Middle frontal gyrus (tissue), 1 donor: Measurements from ENCODE around the gene MYBPC2.
"Not testable (repeated sequence)": the region's sequence is repeated elsewhere in the genome, so short reads cannot be mapped to it uniquely, and the experiment has no call there.

Experiments used
- DNase-seq: peaks from one replicate; pipeline ENCODE4 v3.0.0-alpha.2; 2015; ENCODE audit warnings: low spot score; ENCODE audit errors: extremely low spot score

The MYBPC2 gene

GRCh38 chr19:50427318-50427925 is 5.3 kb upstream of the MYBPC2 start:
- no peak for DNase-seq

GRCh38 chr19:50427997-50428425 is 4.7 kb upstream of the MYBPC2 start:
- DNase-seq = peak; percentile 58

- no peak for DNase-seq
Measured at GRCh38 chr19:50428772-50429463, 3.8 kb upstream of the MYBPC2 start.

GRCh38 chr19:50430888-50431342 is 1.8 kb upstream of the MYBPC2 start:
- DNase-seq = no peak

GRCh38 chr19:50431343-50432220 is 1.1 kb upstream of the MYBPC2 start:
- peak; percentile 68 for DNase-seq

- DNase-seq = no peak
Measured at GRCh38 chr19:50433201-50434180, 799 bp downstream of the MYBPC2 start.

- no peak for DNase-seq
Measured at GRCh38 chr19:50434525-50434924, 1.8 kb downstream of the MYBPC2 start.

GRCh38 chr19:50435221-50435620 is 2.5 kb downstream of the MYBPC2 start:
- DNase-seq = no peak

GRCh38 chr19:50435627-50436026 is 2.9 kb downstream of the MYBPC2 start:
- no peak for DNase-seq

GRCh38 chr19:50437862-50438449 is 5.3 kb downstream of the MYBPC2 start:
- DNase-seq = no peak

GRCh38 chr19:50439130-50439529 is 6.4 kb downstream of the MYBPC2 start:
- not testable (repeated sequence) for DNase-seq

- no peak for DNase-seq
Measured at GRCh38 chr19:50444059-50444458, 11.4 kb downstream of the MYBPC2 start.

- DNase-seq = no peak
Measured at GRCh38 chr19:50447053-50447452, 14.4 kb downstream of the MYBPC2 start.

GRCh38 chr19:50447750-50448149 is 15.1 kb downstream of the MYBPC2 start:
- DNase-seq = no peak

GRCh38 chr19:50449236-50449899 is 16.7 kb downstream of the MYBPC2 start:
- DNase-seq = no peak

GRCh38 chr19:50450369-50451222 is 17.9 kb downstream of the MYBPC2 start:
- no peak for DNase-seq

- DNase-seq = no peak
Measured at GRCh38 chr19:50451223-50451534, 18.5 kb downstream of the MYBPC2 start.

- DNase-seq = no peak
Measured at GRCh38 chr19:50453243-50453642, 20.6 kb downstream of the MYBPC2 start.

- no peak for DNase-seq
Measured at GRCh38 chr19:50455992-50456391, 23.3 kb downstream of the MYBPC2 start.
